ENCODE results near the gene MFAP4. TPM values are rescaled to one million over a fixed set of nuclear protein-coding genes. Genes with fewer than 3 reads are reported as not detected.
A peak's percentile ranks its signal among the peaks of the same experiment; 100 is the strongest.

The MFAP4 gene
- total RNA-seq, result 73.4 and 85.8 TPM in 2 replicates
- long read RNA-seq, transcript MFAP4-202 (6 exons, 1,932 nt), result minor isoform, 12 of 249 reads
- long read RNA-seq, transcript MFAP4-201 (6 exons, 1,873 nt), result major isoform, 224 of 249 reads
- long read RNA-seq, partial matches to known transcripts, result 3 of 249 reads
- long read RNA-seq, other reads (novel, unspliced or antisense), result 6 of 249 reads

GRCh38 chr17:19386974-19387920, at the start of gene MFAP4:
TSS of gene MFAP4 (minus strand) at chr17:19387190. CDS start at chr17:19387155, 35 bp downstream.
- no peaks in the 10 kb centered on the region for H3K9me3 Mint-ChIP-seq (ENCODE audit: unreplicated experiment)
- peaks cover 18% of the 10 kb centered on the region for H3K36me3 Mint-ChIP-seq (ENCODE audit: unreplicated experiment)
- no peaks in the 10 kb centered on the region for H3K27me3 Mint-ChIP-seq (ENCODE audit: unreplicated experiment)
- peak within 1 kb of the TSS; percentile 69 for H3K4me3 Mint-ChIP-seq (ENCODE audit: unreplicated experiment)
- H3K27ac Mint-ChIP-seq (ENCODE audit: unreplicated experiment), result peak within 1 kb of the TSS; percentile 93
- H3K4me1 Mint-ChIP-seq (ENCODE audit: unreplicated experiment), result peaks cover 64% of the 10 kb centered on the region
- no peak for TF ChIP-seq CTCF (IDR thresholded peaks at IDR 0.05)
- DNase-seq (ENCODE audit: extremely low spot score, unreplicated experiment), result no peak

GRCh38 chr17:19433727-19434340, 46.8 kb upstream of the MFAP4 start:
- H3K4me3 Mint-ChIP-seq (ENCODE audit: unreplicated experiment), result no peak overlapping the region
- no peak for TF ChIP-seq CTCF (IDR thresholded peaks at IDR 0.05)
- no peak overlapping the region for H3K27ac Mint-ChIP-seq (ENCODE audit: unreplicated experiment)
- no peaks in the 10 kb centered on the region for H3K4me1 Mint-ChIP-seq (ENCODE audit: unreplicated experiment)
- no peak for DNase-seq (ENCODE audit: extremely low spot score, unreplicated experiment)
- no peaks in the 10 kb centered on the region for H3K36me3 Mint-ChIP-seq (ENCODE audit: unreplicated experiment)
- no peaks in the 10 kb centered on the region for H3K9me3 Mint-ChIP-seq (ENCODE audit: unreplicated experiment)
- peaks cover 26% of the 10 kb centered on the region for H3K27me3 Mint-ChIP-seq (ENCODE audit: unreplicated experiment)

GRCh38 chr17:19433255-19433654, 46.3 kb upstream of the MFAP4 start:
- Mint-ChIP-seq H3K36me3 (ENCODE audit: unreplicated experiment) (no peaks in the 10 kb centered on the region), H3K4me1 (ENCODE audit: unreplicated experiment) (no peaks in the 10 kb centered on the region), H3K27me3 (ENCODE audit: unreplicated experiment) (peaks cover 21% of the 10 kb centered on the region), H3K27ac (ENCODE audit: unreplicated experiment) (no peak overlapping the region), H3K9me3 (ENCODE audit: unreplicated experiment) (no peaks in the 10 kb centered on the region), H3K4me3 (ENCODE audit: unreplicated experiment) (no peak overlapping the region)
- TF ChIP-seq CTCF (IDR thresholded peaks at IDR 0.05), result no peak
- no peak for DNase-seq (ENCODE audit: extremely low spot score, unreplicated experiment)

GRCh38 chr17:19431691-19432090, 44.7 kb upstream of the MFAP4 start:
- Mint-ChIP-seq H3K4me3 (ENCODE audit: unreplicated experiment) (no peak overlapping the region), H3K27ac (ENCODE audit: unreplicated experiment) (no peak overlapping the region), H3K27me3 (ENCODE audit: unreplicated experiment) (peaks cover 8% of the 10 kb centered on the region), H3K36me3 (ENCODE audit: unreplicated experiment) (no peaks in the 10 kb centered on the region), H3K9me3 (ENCODE audit: unreplicated experiment) (no peaks in the 10 kb centered on the region), H3K4me1 (ENCODE audit: unreplicated experiment) (no peaks in the 10 kb centered on the region)
- no peak for DNase-seq (ENCODE audit: extremely low spot score, unreplicated experiment)
- no peak for TF ChIP-seq CTCF (IDR thresholded peaks at IDR 0.05)

GRCh38 chr17:19426631-19427030, 39.6 kb upstream of the MFAP4 start:
- Mint-ChIP-seq H3K4me1 (ENCODE audit: unreplicated experiment) (no peaks in the 10 kb centered on the region), H3K27ac (ENCODE audit: unreplicated experiment) (no peak overlapping the region), H3K9me3 (ENCODE audit: unreplicated experiment) (no peaks in the 10 kb centered on the region), H3K4me3 (ENCODE audit: unreplicated experiment) (no peak overlapping the region), H3K27me3 (ENCODE audit: unreplicated experiment) (peaks cover 7% of the 10 kb centered on the region), H3K36me3 (ENCODE audit: unreplicated experiment) (no peaks in the 10 kb centered on the region)
- TF ChIP-seq CTCF (IDR thresholded peaks at IDR 0.05), result no peak
- no peak for DNase-seq (ENCODE audit: extremely low spot score, unreplicated experiment)
